Spleen (tissue), 11 donors: ENCODE results near the gene TSKU. TPM values are rescaled to one million over a fixed set of nuclear protein-coding genes. Genes with fewer than 3 reads are reported as not detected.

Source experiments
- DNase-seq: peaks from one replicate; pipeline ENCODE4 v3.0.0-alpha.2; 2020
- H3K27ac ChIP-seq, 8 donors: fragments of 200-600 bp; sonication (generic) in 7 of 8; 1 replicate in 4 of 8; 2 replicates in 4 of 8; pipeline versions ENCODE4 v1.5.0 to v1.8.0; 2016 to 2021; ENCODE audit warnings: inconsistent platforms in 4 of 8, mild to moderate bottlenecking in 4 of 8, moderate library complexity in 1 of 8
- H3K27me3 ChIP-seq, 7 donors: fragments of 200-600 bp; sonication (generic) in 6 of 7; replicated peaks in 1 of 7; 1 replicate in 4 of 7; 2 replicates in 3 of 7; pipeline versions ENCODE4 v1.5.0 to v1.8.0; 2016 to 2021; ENCODE audit warnings: inconsistent platforms in 3 of 7, mild to moderate bottlenecking in 1 of 7
- H3K36me3 ChIP-seq, 6 donors: fragments of 200-600 bp; sonication (generic) in 5 of 6; 1 replicate in 4 of 6; 2 replicates in 2 of 6; pipeline versions ENCODE4 v1.5.0 to v1.8.0; 2016 to 2021; ENCODE audit warnings: inconsistent platforms in 2 of 6
- H3K4me1 ChIP-seq, 6 donors: fragments of 200-600 bp; sonication (generic) in 5 of 6; 1 replicate in 3 of 6; 2 replicates in 3 of 6; pipeline versions ENCODE4 v1.5.0 to v1.8.0; 2016 to 2021; ENCODE audit warnings: inconsistent platforms in 3 of 6
- H3K4me3 ChIP-seq, 8 donors: fragments of 200-600 bp; sonication (generic) in 7 of 8; 1 replicate in 4 of 8; 2 replicates in 4 of 8; pipeline versions ENCODE4 v1.5.0 to v1.8.0; 2016 to 2021; ENCODE audit warnings: inconsistent platforms in 4 of 8, mild to moderate bottlenecking in 4 of 8, moderate library complexity in 2 of 8
- H3K9me3 ChIP-seq, 8 donors: fragments of 200-600 bp; sonication (generic) in 7 of 8; 1 replicate in 4 of 8; 2 replicates in 4 of 8; pipeline versions ENCODE4 v1.5.0 to v1.8.0; 2016 to 2021; ENCODE audit warnings: inconsistent platforms in 4 of 8
- POLR2A ChIP-seq, 3 donors: fragments of 450-650 bp; IDR thresholded peaks; one replicate each; pipeline ENCODE4 v1.5.1; 2017; ENCODE audit warnings: antibody characterized with exemption in 3 of 3, mild to moderate bottlenecking in 1 of 3
- POLR2AphosphoS5 ChIP-seq, 3 donors: sonication (generic); formaldehyde crosslinking; IDR thresholded peaks; one replicate each; pipeline ENCODE4 v1.5.1; 2017; ENCODE audit warnings: antibody characterized with exemption in 3 of 3
- WGBS, 5 donors: extraction: QIAGEN DNeasy Blood & Tissue Kit in 3 of 5; methylation state at CpG; one replicate each; pipeline versions ENCODE4 v1.1.5 to v1.1.7; 2013 to 2018; 5-methylcytosine and 5-hydroxymethylcytosine counted together
- intact Hi-C: fragments of 100-400 bp; cut with DNase I; formaldehyde crosslinking; loops from one replicate; pipeline ENCODE4 v1.15.0; 2023; ENCODE audit warnings: low total_unique reads
- polyA plus RNA-seq, 3 donors: library from polyadenylated mRNA; stranded (reverse); fragments of 200-250 nt; gene quantifications; one replicate each; pipeline ENCODE4 v1.2.1, GENCODE V29; 2013
- total RNA-seq, 7 donors: library from RNA; depleted of rRNA in 3 of 7; stranded (reverse); fragments of >200 nt in 3 of 7; fragmentation: NEBNext Ultra II Directional in 4 of 7; extraction: Animal tissue kit (Norgen Biotek cat#: 25700) in 4 of 7; gene quantifications; one replicate each; pipeline versions ENCODE4 v1.1.0 to v1.2.1, GENCODE V29; 2016 to 2021
- TF ChIP-seq, protein P1 (sequence below), 11 experiments: fragments of 200-600 bp in 7 of 11; fragments of 450-650 bp in 4 of 11; sonication (generic) in 4 of 11; IDR thresholded peaks in 8 of 11; conservative IDR thresholded peaks in 3 of 11; 1 replicate in 7 of 11; 2 replicates in 4 of 11; pipeline versions ENCODE4 v1.4.0 to v1.8.0; 2016 to 2021; ENCODE audit warnings: antibody characterized with exemption in 11 of 11, inconsistent platforms in 4 of 11, mild to moderate bottlenecking in 1 of 11
- donor health status: healthy with polysubstance abuse.
- donor health status: DM: no; HTN: no; CAD: no; lungs with moderate emphysema.
- donor health status: DM: no; HTN: no; CAD: no.
- donor health status: Bipolar disorder and iron deficiency.
- donor health status: healthy.
- donor health status: DM: no; HTN: no; CAD: no.
- donor health status: DM: yes; HTN: yes; CAD: no.

Gene TSKU
- total and polyA plus RNA-seq, 10 donors: 1.1 to 18.6 (median 11.4) TPM

DNA sequence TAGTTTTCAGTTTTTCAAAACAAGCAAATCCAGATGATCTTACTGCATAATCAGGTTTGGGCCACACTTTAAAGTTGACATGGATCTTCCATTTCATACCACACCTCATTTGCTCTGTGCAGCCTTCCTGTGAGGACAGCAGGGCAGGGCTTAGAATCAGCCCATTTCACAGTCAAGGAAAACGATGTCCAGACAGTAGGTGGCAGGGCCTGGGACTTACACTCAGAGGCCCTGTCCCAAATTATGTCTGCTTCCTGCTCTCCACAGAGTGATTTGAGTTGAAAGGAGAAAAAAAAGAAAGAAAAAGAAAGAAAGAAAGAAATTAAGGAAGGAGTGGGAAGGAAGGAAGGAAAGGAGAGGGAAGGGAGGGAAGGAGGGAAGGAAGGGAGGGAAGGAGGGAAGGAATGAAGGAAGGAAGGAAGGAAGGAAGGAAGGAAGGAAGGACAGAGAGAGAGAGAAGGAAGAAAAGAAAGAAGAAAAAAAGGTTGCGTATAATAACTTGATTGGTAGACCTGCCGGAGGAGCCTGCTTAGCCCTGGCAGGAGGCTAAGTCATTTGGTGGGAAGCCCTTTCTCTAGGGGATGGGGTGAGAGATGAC lies 23.6 kb downstream of the TSKU start:
- Histone ChIP-seq H3K9me3 (no peaks in the 10 kb centered on the region), H3K4me3 (no peak overlapping the region), H3K36me3 (no peaks in the 10 kb centered on the region), H3K27ac (no peak overlapping the region), H3K4me1 (peaks cover 0 to 24% (median 14%) of the 10 kb centered on the region in 6 donors), H3K27me3 (peaks cover 0 to 40% (median 0%) of the 10 kb centered on the region in 7 donors)
- TF ChIP-seq POLR2AphosphoS5 (IDR thresholded peaks at IDR 0.05): no peak
- TF ChIP-seq POLR2A (IDR thresholded peaks at IDR 0.05): no peak
- TF ChIP-seq, protein P1, sequence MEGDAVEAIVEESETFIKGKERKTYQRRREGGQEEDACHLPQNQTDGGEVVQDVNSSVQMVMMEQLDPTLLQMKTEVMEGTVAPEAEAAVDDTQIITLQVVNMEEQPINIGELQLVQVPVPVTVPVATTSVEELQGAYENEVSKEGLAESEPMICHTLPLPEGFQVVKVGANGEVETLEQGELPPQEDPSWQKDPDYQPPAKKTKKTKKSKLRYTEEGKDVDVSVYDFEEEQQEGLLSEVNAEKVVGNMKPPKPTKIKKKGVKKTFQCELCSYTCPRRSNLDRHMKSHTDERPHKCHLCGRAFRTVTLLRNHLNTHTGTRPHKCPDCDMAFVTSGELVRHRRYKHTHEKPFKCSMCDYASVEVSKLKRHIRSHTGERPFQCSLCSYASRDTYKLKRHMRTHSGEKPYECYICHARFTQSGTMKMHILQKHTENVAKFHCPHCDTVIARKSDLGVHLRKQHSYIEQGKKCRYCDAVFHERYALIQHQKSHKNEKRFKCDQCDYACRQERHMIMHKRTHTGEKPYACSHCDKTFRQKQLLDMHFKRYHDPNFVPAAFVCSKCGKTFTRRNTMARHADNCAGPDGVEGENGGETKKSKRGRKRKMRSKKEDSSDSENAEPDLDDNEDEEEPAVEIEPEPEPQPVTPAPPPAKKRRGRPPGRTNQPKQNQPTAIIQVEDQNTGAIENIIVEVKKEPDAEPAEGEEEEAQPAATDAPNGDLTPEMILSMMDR (IDR thresholded peaks at IDR 0.05 in 8 of 11, conservative IDR thresholded peaks at IDR 0.05 in 3 of 11): no peak
- WGBS, 5 donors: 75 to 90% (median 78%) methylated on average over 3 of the region's 3 CpGs
- intact Hi-C loops: no loop called here
- no peak for DNase-seq

- Histone ChIP-seq H3K36me3 (no peaks in the 10 kb centered on the region), H3K27ac (no peak overlapping the region), H3K9me3 (no peaks in the 10 kb centered on the region), H3K27me3 (peaks cover 0 to 40% (median 0%) of the 10 kb centered on the region in 7 donors), H3K4me3 (peak overlapping the region in 1 of 8 donors; percentile 30), H3K4me1 (peaks cover 0 to 24% (median 14%) of the 10 kb centered on the region in 6 donors)
- 15 to 19% (median 18%) methylated on average over 16 to 19 of the region's 19 CpGs for WGBS, 5 donors
- intact Hi-C loops: no loop called here
- TF ChIP-seq POLR2AphosphoS5 (IDR thresholded peaks at IDR 0.05): peak in 2 of 3 donors; percentile 7 to 30
- TF ChIP-seq, protein P1 (IDR thresholded peaks at IDR 0.05 in 8 of 11, conservative IDR thresholded peaks at IDR 0.05 in 3 of 11): peak in 10 of 11 experiments; percentile 39 to 87 (median 74)
- no peak for TF ChIP-seq POLR2A (IDR thresholded peaks at IDR 0.05)
- DNase-seq: peak; percentile 92
These were observed 24.2 kb downstream of the TSKU start for GRCh38 chr11:76807206-76807875.

DNA sequence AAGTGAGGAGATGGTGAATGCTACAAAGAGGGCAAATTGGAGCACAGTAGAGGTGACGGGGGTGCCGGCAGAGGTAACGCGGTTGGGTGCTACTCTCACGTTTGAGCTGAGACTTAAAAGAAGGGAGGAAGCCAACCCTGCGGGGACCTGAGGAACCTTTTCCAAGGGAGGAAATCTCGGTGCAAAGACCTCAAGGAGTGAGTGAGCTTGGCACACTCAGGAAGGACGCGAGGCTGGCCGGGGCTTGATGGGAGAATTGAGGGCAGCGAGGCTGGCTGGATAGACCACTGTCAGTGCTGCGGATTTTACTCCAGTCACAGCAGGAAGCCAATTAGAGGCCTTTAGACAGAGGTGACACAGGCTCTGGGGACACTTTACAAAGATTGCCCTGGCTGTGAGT lies 25.0 kb downstream of the TSKU start:
- H3K4me3 ChIP-seq: no peak overlapping the region
- H3K36me3 ChIP-seq: no peaks in the 10 kb centered on the region
- TF ChIP-seq POLR2AphosphoS5 (IDR thresholded peaks at IDR 0.05): no peak
- TF ChIP-seq, protein P1 (IDR thresholded peaks at IDR 0.05 in 8 of 11, conservative IDR thresholded peaks at IDR 0.05 in 3 of 11): no peak
- TF ChIP-seq POLR2A (IDR thresholded peaks at IDR 0.05): no peak
- WGBS, 5 donors: 90 to 97% (median 92%) methylated on average over 12 of the region's 12 CpGs
- H3K27ac ChIP-seq: no peak overlapping the region
- peak; percentile 56 for DNase-seq
- H3K9me3 ChIP-seq: no peaks in the 10 kb centered on the region
- intact Hi-C loops: no loop called here
- H3K27me3 ChIP-seq: peaks cover 0 to 38% (median 0%) of the 10 kb centered on the region in 7 donors
- peaks cover 0 to 23% (median 14%) of the 10 kb centered on the region in 6 donors for H3K4me1 ChIP-seq

DNA sequence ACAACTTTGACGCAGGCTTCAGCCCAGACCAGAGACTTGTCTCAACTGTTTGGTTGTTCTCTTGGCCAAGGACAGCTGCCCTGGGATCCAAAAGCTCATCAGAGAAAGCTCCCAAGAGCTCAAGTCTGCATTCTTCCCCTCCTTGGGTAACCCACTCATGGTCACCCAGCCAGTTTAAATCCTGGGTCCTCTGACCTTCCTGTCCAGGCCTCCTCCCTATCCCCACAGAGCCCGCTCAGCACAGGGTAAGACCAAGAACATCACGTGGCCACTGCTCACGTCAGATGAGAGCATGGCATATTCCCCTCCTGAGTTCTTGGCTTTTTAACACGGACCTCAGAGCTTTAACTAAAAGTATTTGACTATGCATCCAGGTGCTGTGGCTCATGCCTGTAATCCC lies 25.8 kb downstream of the TSKU start:
- Histone ChIP-seq H3K4me3 (no peak overlapping the region), H3K27me3 (peaks cover 0 to 30% (median 0%) of the 10 kb centered on the region in 7 donors), H3K36me3 (no peaks in the 10 kb centered on the region), H3K4me1 (peaks cover 0 to 23% (median 14%) of the 10 kb centered on the region in 6 donors), H3K9me3 (peaks cover 0 to 2% (median under 1%) of the 10 kb centered on the region in 8 donors), H3K27ac (no peak overlapping the region)
- intact Hi-C loops: no loop called here
- TF ChIP-seq POLR2AphosphoS5 (IDR thresholded peaks at IDR 0.05): no peak
- TF ChIP-seq, protein P1 (IDR thresholded peaks at IDR 0.05 in 8 of 11, conservative IDR thresholded peaks at IDR 0.05 in 3 of 11): no peak
- TF ChIP-seq POLR2A (IDR thresholded peaks at IDR 0.05): no peak
- 90 to 91% (median 90%) methylated on average over 5 of the region's 5 CpGs for WGBS, 5 donors
- peak; percentile 51 for DNase-seq
